GM20000 (cell line): ENCODE measurements around the gene D2HGDH.

Experiments used
- DNase-seq: peaks from one replicate; pipeline ENCODE4 v3.0.0; 2012; ENCODE audit warnings: low spot score
- CTCF ChIP-seq: IDR thresholded peaks from 2 replicates; pipeline ENCODE4 v1.5.1; 2012; ENCODE audit warnings: mild to moderate bottlenecking, control low read depth; ENCODE audit errors: extremely low read depth, missing control alignments

Gene D2HGDH

GRCh38 chr2:241811952-241812729 is 77.7 kb downstream of the D2HGDH start:
- no peak for TF ChIP-seq CTCF
- peak; percentile 12 for DNase-seq

GRCh38 chr2:241812730-241813643 is 78.6 kb downstream of the D2HGDH start:
- TF ChIP-seq CTCF, result no peak
- DNase-seq, result peak; percentile 28

- TF ChIP-seq CTCF, result no peak
These were observed 79.4 kb downstream of the D2HGDH start for GRCh38 chr2:241813644-241814392.

GRCh38 chr2:241814393-241814642 is 79.9 kb downstream of the D2HGDH start:
- no peak for DNase-seq
- TF ChIP-seq CTCF, result no peak

More at GRCh38 chr2:241813644-241814392, 79.4 kb downstream of the D2HGDH start:
- peak; percentile 58 for DNase-seq

DNA sequence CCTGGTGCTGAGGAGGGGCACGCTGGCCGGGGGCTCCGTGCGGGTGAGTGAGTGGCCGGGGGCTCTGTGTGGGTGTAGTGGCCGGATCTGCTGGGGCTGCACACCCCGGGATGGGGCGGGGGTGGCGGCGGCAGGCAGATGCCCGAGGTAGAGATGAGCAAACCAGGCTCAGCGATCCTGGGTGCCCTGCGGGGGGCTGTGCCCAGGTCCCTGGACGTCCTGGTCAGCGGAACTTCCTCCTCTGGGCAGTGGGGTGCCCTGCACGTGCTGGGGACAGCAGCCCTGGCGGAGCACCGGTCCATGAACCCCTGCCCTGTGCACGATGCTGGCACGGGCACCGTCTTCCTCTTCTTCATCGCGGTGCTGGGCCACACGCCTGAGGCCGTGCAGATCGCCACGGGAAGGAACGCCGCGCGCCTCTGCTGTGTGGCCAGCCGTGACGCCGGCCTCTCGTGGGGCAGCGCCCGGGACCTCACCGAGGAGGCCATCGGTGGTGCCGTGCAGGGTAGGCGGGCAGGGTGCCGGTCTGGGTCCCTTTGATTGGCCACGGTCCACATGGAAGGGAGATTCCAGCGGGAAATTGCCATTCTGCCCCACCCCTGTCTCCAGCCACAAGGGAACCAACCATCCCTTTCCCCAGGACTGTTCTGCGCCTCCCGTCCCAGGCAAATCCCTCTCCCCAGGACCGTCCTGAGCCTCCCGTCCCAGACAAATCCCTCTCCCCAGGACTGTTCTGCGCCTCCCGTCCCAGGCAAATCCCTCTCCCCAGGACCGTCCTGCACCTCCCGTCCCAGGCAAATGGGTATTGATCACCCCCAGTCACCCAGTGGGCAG is 80.4 kb downstream of the D2HGDH start:
- no peak for TF ChIP-seq CTCF
- peak; percentile 26 for DNase-seq

DNA sequence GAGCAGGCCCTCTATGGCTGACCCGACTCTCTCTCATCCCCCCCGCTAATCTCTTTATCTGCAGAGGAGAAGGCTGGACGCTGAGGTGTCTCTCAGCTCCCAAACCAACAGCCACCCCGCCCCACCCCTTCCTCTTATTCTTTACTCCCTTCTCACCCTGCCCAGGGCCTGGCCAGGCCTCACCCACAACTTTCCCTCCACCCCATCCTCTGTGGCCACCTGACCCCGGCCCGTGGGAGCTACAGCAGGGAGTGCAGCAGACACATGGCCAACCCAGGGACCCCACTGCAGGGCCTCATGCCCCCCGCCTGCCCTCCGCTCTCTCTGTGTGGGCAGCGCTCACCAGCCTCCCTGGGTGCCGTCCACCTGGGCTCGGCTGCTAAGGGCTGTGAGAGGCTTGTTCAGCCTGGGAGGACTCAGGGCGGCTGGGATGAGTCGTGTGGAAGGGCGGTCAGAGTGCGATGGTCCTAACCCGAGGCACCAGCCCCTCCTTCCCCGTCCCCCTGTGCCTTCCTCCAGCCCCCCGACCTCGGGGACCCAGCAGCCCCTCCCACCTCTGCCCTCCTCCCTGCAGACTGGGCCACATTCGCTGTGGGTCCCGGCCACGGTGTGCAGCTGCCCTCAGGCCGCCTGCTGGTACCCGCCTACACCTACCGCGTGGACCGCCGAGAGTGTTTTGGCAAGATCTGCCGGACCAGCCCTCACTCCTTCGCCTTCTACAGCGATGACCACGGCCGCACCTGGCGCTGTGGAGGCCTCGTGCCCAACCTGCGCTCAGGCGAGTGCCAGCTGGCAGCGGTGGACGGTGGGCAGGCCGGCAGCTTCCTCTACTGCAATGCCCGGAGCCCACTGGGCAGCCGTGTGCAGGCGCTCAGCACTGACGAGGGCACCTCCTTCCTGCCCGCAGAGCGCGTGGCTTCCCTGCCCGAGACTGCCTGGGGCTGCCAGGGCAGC is 81.3 kb downstream of the D2HGDH start:
- TF ChIP-seq CTCF, result no peak
- peak; percentile 35 for DNase-seq
